HEK293 (cell line): Measurements from ENCODE around the gene WTIP.

ENCODE experiments used
- ZNF280C ChIP-seq: fragments of 450-650 bp; formaldehyde crosslinking; IDR thresholded peaks from 2 replicates; pipeline ENCODE4 v1.5.1; 2016; ENCODE audit warnings: missing biosample characterization, missing genetic modification characterization
- ZNF311 ChIP-seq: fragments of 450-650 bp; formaldehyde crosslinking; IDR thresholded peaks from 2 replicates; pipeline ENCODE4 v1.5.1; 2017; ENCODE audit warnings: missing biosample characterization, missing genetic modification characterization, borderline replicate concordance
- ZNF623 ChIP-seq: fragments of 450-650 bp; formaldehyde crosslinking; IDR thresholded peaks from 2 replicates; pipeline ENCODE4 v1.5.1; 2016; ENCODE audit warnings: missing biosample characterization, missing genetic modification characterization
- TF ChIP-seq, protein P1 (sequence below): fragments of 450-650 bp; formaldehyde crosslinking; IDR thresholded peaks from 2 replicates; pipeline ENCODE4 v1.5.1; 2016; ENCODE audit warnings: missing biosample characterization, missing genetic modification characterization

- TF ChIP-seq, protein P1, sequence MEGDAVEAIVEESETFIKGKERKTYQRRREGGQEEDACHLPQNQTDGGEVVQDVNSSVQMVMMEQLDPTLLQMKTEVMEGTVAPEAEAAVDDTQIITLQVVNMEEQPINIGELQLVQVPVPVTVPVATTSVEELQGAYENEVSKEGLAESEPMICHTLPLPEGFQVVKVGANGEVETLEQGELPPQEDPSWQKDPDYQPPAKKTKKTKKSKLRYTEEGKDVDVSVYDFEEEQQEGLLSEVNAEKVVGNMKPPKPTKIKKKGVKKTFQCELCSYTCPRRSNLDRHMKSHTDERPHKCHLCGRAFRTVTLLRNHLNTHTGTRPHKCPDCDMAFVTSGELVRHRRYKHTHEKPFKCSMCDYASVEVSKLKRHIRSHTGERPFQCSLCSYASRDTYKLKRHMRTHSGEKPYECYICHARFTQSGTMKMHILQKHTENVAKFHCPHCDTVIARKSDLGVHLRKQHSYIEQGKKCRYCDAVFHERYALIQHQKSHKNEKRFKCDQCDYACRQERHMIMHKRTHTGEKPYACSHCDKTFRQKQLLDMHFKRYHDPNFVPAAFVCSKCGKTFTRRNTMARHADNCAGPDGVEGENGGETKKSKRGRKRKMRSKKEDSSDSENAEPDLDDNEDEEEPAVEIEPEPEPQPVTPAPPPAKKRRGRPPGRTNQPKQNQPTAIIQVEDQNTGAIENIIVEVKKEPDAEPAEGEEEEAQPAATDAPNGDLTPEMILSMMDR (tag by site-specific recombination), result no peak
- TF ChIP-seq ZNF311 (tag by site-specific recombination) (no peak), ZNF280C (tag by site-specific recombination) (no peak), ZNF623 (tag by site-specific recombination) (no peak)
Measured at GRCh38 chr19:34499155-34499834, 17.7 kb downstream of the WTIP start.
